Measurements from ENCODE around the gene CENPX. TPM values are rescaled to one million over a fixed set of nuclear protein-coding genes. Genes with fewer than 3 reads are reported as not detected.

The CENPX gene
- total and polyA plus RNA-seq, 2 of the 13 experiments (the other 11 are each of a cell fraction or from before 2014, with no cell fraction given), result 92.7 to 170 TPM

GRCh38 chr17:81976332-81977210, 46.1 kb downstream of the CENPX start (continued):
- 0 out of 2 replicates have a peak, but pooled peaks have one; percentile 30 for TF ChIP-seq ZNF318 (CRISPR knock-in tag; IDR thresholded peaks at IDR 0.05)
- no peak for TF ChIP-seq TMF1 (CRISPR knock-in tag; IDR thresholded peaks at IDR 0.05; ENCODE audit: low read depth)
- TF ChIP-seq, protein P1, sequence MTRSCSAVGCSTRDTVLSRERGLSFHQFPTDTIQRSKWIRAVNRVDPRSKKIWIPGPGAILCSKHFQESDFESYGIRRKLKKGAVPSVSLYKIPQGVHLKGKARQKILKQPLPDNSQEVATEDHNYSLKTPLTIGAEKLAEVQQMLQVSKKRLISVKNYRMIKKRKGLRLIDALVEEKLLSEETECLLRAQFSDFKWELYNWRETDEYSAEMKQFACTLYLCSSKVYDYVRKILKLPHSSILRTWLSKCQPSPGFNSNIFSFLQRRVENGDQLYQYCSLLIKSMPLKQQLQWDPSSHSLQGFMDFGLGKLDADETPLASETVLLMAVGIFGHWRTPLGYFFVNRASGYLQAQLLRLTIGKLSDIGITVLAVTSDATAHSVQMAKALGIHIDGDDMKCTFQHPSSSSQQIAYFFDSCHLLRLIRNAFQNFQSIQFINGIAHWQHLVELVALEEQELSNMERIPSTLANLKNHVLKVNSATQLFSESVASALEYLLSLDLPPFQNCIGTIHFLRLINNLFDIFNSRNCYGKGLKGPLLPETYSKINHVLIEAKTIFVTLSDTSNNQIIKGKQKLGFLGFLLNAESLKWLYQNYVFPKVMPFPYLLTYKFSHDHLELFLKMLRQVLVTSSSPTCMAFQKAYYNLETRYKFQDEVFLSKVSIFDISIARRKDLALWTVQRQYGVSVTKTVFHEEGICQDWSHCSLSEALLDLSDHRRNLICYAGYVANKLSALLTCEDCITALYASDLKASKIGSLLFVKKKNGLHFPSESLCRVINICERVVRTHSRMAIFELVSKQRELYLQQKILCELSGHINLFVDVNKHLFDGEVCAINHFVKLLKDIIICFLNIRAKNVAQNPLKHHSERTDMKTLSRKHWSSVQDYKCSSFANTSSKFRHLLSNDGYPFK (CRISPR knock-in tag; IDR thresholded peaks at IDR 0.05; ENCODE audit: borderline replicate concordance), result peak; percentile 66; the same call in 1 of the 2 replicates
- TF ChIP-seq U2AF2 (IDR thresholded peaks at IDR 0.05; ENCODE audit: low read depth, low read length), result no peak
- TF ChIP-seq GZF1 (CRISPR knock-in tag; IDR thresholded peaks at IDR 0.05), result no peak
- 0 out of 2 replicates have a peak, but pooled peaks have one; percentile 9 for TF ChIP-seq ZNF33B (CRISPR knock-in tag; IDR thresholded peaks at IDR 0.05)
- TF ChIP-seq ATF5 (CRISPR knock-in tag; IDR thresholded peaks at IDR 0.05; ENCODE audit: low read depth), result peak; percentile 95; the same call in 1 of the 2 replicates
- TF ChIP-seq, protein P2, sequence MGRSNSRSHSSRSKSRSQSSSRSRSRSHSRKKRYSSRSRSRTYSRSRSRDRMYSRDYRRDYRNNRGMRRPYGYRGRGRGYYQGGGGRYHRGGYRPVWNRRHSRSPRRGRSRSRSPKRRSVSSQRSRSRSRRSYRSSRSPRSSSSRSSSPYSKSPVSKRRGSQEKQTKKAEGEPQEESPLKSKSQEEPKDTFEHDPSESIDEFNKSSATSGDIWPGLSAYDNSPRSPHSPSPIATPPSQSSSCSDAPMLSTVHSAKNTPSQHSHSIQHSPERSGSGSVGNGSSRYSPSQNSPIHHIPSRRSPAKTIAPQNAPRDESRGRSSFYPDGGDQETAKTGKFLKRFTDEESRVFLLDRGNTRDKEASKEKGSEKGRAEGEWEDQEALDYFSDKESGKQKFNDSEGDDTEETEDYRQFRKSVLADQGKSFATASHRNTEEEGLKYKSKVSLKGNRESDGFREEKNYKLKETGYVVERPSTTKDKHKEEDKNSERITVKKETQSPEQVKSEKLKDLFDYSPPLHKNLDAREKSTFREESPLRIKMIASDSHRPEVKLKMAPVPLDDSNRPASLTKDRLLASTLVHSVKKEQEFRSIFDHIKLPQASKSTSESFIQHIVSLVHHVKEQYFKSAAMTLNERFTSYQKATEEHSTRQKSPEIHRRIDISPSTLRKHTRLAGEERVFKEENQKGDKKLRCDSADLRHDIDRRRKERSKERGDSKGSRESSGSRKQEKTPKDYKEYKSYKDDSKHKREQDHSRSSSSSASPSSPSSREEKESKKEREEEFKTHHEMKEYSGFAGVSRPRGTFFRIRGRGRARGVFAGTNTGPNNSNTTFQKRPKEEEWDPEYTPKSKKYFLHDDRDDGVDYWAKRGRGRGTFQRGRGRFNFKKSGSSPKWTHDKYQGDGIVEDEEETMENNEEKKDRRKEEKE (IDR thresholded peaks at IDR 0.05), result no peak
- peak; percentile 21; the same call in 1 of the 2 replicates for TF ChIP-seq DNMT1 (CRISPR knock-in tag; IDR thresholded peaks at IDR 0.05)
- no peak for TF ChIP-seq NR3C1 (CRISPR knock-in tag; IDR thresholded peaks at IDR 0.05)
- no peak for TF ChIP-seq GFI1 (CRISPR knock-in tag; IDR thresholded peaks at IDR 0.05; ENCODE audit: borderline replicate concordance)

All from HepG2 (cell line).